AG09309 (cell line): ENCODE data around the gene LMF1.
"Not testable (repeated sequence)": the region's sequence is repeated elsewhere in the genome, so short reads cannot be mapped to it uniquely, and the experiment has no call there.

Experiments used
- DNase-seq: peaks from one replicate; pipeline ENCODE4 v3.0.0-alpha.2; 2010; ENCODE audit warnings: low read depth
- H3K4me3 ChIP-seq: 2 replicates; pipeline ENCODE4 v1.5.1; 2011; ENCODE audit warnings: mild to moderate bottlenecking, low read depth, low read length, moderate library complexity; ENCODE audit not compliant: control insufficient read depth
- CTCF ChIP-seq: IDR thresholded peaks from 2 replicates; pipeline ENCODE4 v1.5.1; 2011; ENCODE audit warnings: mild to moderate bottlenecking, low read depth, low read length, inconsistent platforms; ENCODE audit not compliant: insufficient read depth, control insufficient read depth; ENCODE audit errors: missing control alignments

Gene LMF1

DNA sequence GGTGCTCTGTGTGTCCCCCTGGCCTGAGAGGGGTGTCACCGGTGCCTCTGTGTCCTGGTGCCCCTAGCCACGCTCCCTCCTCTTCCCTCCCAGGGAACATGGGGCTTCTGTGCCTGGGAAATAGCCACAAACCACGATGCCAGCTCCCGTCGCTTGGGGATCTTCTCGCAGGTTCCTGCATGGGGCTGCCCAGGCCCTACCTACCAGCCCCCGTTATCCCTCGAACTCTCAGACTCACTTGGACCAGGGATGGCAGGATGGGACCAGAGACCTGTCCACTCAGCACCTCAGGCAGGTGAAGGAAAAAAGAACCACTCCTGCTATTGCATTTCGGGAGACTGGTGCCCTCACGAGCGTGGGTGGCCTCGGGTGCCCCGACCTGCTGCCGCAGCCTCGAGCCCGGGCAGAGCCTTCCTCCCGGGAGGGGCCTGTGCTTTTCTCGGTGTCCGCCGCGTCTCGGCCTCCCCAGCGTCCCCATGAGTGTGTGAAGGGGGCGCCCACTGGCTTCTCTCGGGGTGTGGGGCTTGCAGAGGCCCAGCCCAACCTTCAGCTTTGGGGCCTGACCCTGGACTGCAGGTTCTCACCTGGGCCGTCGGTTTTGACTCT, 129.2 kb downstream of the LMF1 start:
- no peak for DNase-seq
- H3K4me3 ChIP-seq: no peak overlapping the region
- no peak for TF ChIP-seq CTCF

GRCh38 chr16:840561-841454, 130.0 kb downstream of the LMF1 start:
- no peak for TF ChIP-seq CTCF
- no peak overlapping the region for H3K4me3 ChIP-seq
- DNase-seq: no peak

DNA sequence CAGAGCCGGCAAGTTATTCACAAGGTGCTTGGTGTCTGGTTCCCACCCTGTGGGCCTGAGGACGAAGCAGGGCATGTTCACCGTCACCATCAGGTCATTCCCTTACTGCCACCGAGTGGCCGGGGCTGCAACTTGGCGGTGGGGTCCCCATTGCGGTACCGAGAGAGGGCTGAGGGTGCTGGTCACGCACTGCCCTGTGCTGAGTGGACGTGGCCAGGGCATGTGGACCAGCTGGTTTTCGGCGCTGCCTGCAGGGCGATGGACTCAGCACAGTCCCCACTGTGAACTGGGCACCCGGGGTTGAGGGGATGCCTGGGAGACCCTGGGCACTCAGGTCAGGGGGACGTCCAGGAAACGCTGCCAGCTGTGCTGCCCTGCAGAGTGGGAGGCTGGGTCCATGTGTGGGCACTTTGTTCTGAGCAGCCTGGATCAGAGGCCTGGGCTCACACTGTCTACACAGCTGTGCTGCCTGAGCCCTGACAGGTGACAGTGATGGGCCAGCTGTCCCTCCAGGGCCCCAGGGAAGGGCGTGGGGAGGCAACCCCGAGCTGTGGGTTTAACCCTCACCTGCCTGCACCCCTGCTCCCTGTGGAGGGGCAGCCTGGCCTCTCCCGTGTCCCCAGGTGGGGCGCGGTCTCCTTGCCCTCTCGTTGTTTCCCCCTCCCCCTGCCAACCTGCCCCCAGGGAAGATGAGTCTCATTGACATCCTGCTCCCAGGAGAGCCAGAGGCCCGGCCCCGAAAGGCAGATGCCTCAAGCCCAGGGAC, 131.0 kb downstream of the LMF1 start:
- H3K4me3 ChIP-seq: no peak overlapping the region
- no peak for TF ChIP-seq CTCF

DNA sequence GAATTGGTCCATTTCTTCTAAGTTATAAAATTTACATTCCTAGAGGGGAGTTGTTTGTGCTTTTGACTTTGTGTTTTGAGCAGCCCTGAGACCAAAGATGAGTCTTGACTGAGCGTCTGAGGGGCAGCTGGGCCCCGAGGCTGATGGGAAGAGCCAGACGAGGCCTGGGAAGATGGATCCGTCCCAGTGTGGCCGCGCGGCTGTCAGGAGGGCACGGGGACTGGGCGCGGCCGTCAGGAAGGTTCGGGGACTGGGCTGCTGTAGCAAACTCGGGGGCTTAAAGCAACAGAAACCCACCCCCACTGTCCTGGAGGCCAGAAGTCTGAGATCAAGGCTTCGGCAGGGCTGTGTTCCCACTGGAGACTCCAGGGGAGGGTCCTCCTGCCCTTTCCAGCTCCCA, 132.0 kb downstream of the LMF1 start:
- H3K4me3 ChIP-seq: no peak overlapping the region
- no peak for DNase-seq
- no peak for TF ChIP-seq CTCF

More for the DNA sequence above, 131.0 kb downstream of the LMF1 start:
- DNase-seq: no peak

GRCh38 chr16:836822-837221, 134.0 kb downstream of the LMF1 start:
- DNase-seq, H3K4me3 ChIP-seq: not testable (repeated sequence)

DNA sequence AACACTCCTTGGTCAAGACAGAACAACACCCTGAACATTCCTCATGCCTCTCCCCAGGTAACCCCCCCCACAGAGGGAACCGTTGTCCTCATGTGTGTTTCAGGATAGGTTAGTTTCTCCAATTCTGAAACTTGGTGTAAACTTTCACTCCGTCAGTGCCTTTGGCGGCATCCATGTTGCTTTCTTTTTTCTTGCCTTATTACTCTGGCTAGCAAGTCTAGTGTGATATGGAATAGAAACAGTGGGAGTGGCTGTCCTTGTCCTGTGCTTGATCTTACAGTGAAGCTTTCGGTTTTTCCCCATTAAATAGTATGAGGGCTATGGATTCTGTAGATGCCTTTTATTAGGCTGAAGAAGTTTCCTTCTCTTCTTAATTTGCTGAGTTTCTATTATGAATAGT, 134.6 kb downstream of the LMF1 start:
- no peak for TF ChIP-seq CTCF
- H3K4me3 ChIP-seq: no peak overlapping the region

GRCh38 chr16:835373-835772, 135.4 kb downstream of the LMF1 start:
- H3K4me3 ChIP-seq: no peak overlapping the region
- DNase-seq: no peak
- TF ChIP-seq CTCF: no peak

More for the DNA sequence above, 134.6 kb downstream of the LMF1 start:
- DNase-seq: no peak
